Endodermal cell (in vitro differentiated cells): Measurements from ENCODE around the gene NCKIPSD. TPM values are rescaled to one million over a fixed set of nuclear protein-coding genes. Genes with fewer than 3 reads are reported as not detected.
A peak's percentile ranks its signal among the peaks of the same experiment; 100 is the strongest.

Experiments used
- DNase-seq: peaks from one replicate; pipeline ENCODE4 v3.0.0-alpha.2; 2017
- H3K27ac ChIP-seq: 2 replicates; pipeline ENCODE4 v1.5.1; 2013; ENCODE audit warnings: mild to moderate bottlenecking, low read depth, low read length, moderate library complexity
- H3K27me3 ChIP-seq: 2 replicates; pipeline ENCODE4 v1.6.1; 2013; ENCODE audit warnings: mild to moderate bottlenecking, low read length, moderate library complexity; ENCODE audit not compliant: insufficient read depth, control insufficient read depth, poor library complexity, severe bottlenecking
- H3K36me3 ChIP-seq: 2 replicates; pipeline ENCODE4 v1.7.0; 2013; ENCODE audit warnings: mild to moderate bottlenecking, low read length, moderate library complexity; ENCODE audit not compliant: control insufficient read depth, insufficient read depth
- H3K4me1 ChIP-seq: one replicate; pipeline ENCODE4 v1.7.0; 2013; ENCODE audit warnings: low read length; ENCODE audit not compliant: control insufficient read depth, insufficient read depth
- H3K4me3 ChIP-seq: 2 replicates; pipeline ENCODE4 v1.5.1; 2013; ENCODE audit warnings: mild to moderate bottlenecking, low read length, moderate library complexity
- H3K9ac ChIP-seq: 2 replicates; pipeline ENCODE4 v1.6.1; 2013; ENCODE audit warnings: mild to moderate bottlenecking, low read length, moderate library complexity; ENCODE audit not compliant: poor library complexity, severe bottlenecking; ENCODE audit errors: extremely low read depth
- H3K9me3 ChIP-seq: 2 replicates; pipeline ENCODE4 v1.6.1; 2013; ENCODE audit warnings: mild to moderate bottlenecking, low read length, moderate library complexity; ENCODE audit not compliant: control insufficient read depth
- H3K27ac Mint-ChIP-seq: 2 replicates; pipeline ENCODE4 v1.8.0; 2020; ENCODE audit warnings: mixed read lengths
- H3K27me3 Mint-ChIP-seq: 2 replicates; pipeline ENCODE4 v1.8.0; 2021; ENCODE audit warnings: mild to moderate bottlenecking, mixed read lengths; ENCODE audit not compliant: insufficient read depth
- H3K36me3 Mint-ChIP-seq: 2 replicates; pipeline ENCODE4 v1.8.0; 2020; ENCODE audit warnings: low read depth, mixed read lengths
- H3K4me1 Mint-ChIP-seq: 2 replicates; pipeline ENCODE4 v1.8.0; 2020; ENCODE audit warnings: mixed read lengths
- H3K4me3 Mint-ChIP-seq: 2 replicates; pipeline ENCODE4 v1.8.0; 2020; ENCODE audit warnings: mild to moderate bottlenecking, moderate library complexity, mixed read lengths
- H3K9me3 Mint-ChIP-seq: 2 replicates; pipeline ENCODE4 v1.8.0; 2020; ENCODE audit warnings: mild to moderate bottlenecking, mixed read lengths
- CTCF ChIP-seq: fragments of 200-600 bp; sonication (generic); conservative IDR thresholded peaks from 2 replicates; pipeline ENCODE4 v1.5.0; 2021; ENCODE audit warnings: antibody characterized with exemption, mild to moderate bottlenecking
- WGBS, 2 experiments: methylation state at CpG; one replicate each; pipeline versions ENCODE4 v1.1.5 to v1.1.7; 2013; ENCODE audit warnings: missing lambda C conversion rate in 2 of 2, mixed read lengths in 1 of 2; ENCODE audit not compliant: insufficient coverage in 1 of 2, insufficient read length in 1 of 2; 5-methylcytosine and 5-hydroxymethylcytosine counted together
- total RNA-seq, 2 donors: library from RNA; stranded (reverse); fragmentation: NEBNext Ultra II Directional in 1 of 2; extraction: Animal tissue kit (Norgen Biotek cat#: 25700) in 1 of 2; gene quantifications; 2 replicates in 1 of 2; 3 replicates in 1 of 2; pipeline ENCODE4 v1.2.1, GENCODE V29; 2021

NCKIPSD gene
- total RNA-seq, 2 donors from 2014 or later: 30.9 to 32.5 TPM

GRCh38 chr3:48656841-48657281 lies 28.9 kb downstream of the NCKIPSD start:
- Mint-ChIP-seq H3K4me3 (peak overlapping the region; percentile 46), H3K9me3 (no peaks in the 10 kb centered on the region), H3K36me3 (peaks cover 46% of the 10 kb centered on the region), H3K4me1 (no peaks in the 10 kb centered on the region), H3K27ac (no peak overlapping the region), H3K27me3 (peaks cover 31% of the 10 kb centered on the region)
- H3K9ac ChIP-seq: no peak overlapping the region
- H3K27me3 ChIP-seq: no peaks in the 10 kb centered on the region
- TF ChIP-seq CTCF: no peak
- H3K36me3 ChIP-seq: peaks cover 41% of the 10 kb centered on the region
- H3K9me3 ChIP-seq: no peaks in the 10 kb centered on the region
- no peak overlapping the region for H3K27ac ChIP-seq
- no peak for DNase-seq
- WGBS, 2 experiments: 95 to 98% methylated on average over 44 to 45 of the region's 45 CpGs
- H3K4me3 ChIP-seq: no peak overlapping the region
- H3K4me1 ChIP-seq: no peaks in the 10 kb centered on the region

GRCh38 chr3:48656061-48656840 lies 29.5 kb downstream of the NCKIPSD start:
- Histone ChIP-seq H3K4me3 (no peak overlapping the region), H3K27ac (no peak overlapping the region), H3K27me3 (no peaks in the 10 kb centered on the region), H3K36me3 (peaks cover 41% of the 10 kb centered on the region), H3K9ac (no peak overlapping the region), H3K4me1 (no peaks in the 10 kb centered on the region), H3K9me3 (no peaks in the 10 kb centered on the region)
- WGBS, 2 experiments: 27 to 51% methylated on average over 53 to 94 of the region's 94 CpGs
- H3K4me1 Mint-ChIP-seq: no peaks in the 10 kb centered on the region
- peaks cover 46% of the 10 kb centered on the region for H3K36me3 Mint-ChIP-seq
- DNase-seq: peak; percentile 97
- no peaks in the 10 kb centered on the region for H3K9me3 Mint-ChIP-seq
- peak overlapping the region; percentile 46 for H3K4me3 Mint-ChIP-seq
- H3K27me3 Mint-ChIP-seq: peaks cover 31% of the 10 kb centered on the region
- H3K27ac Mint-ChIP-seq: no peak overlapping the region
- TF ChIP-seq CTCF: peak; percentile 89

- Mint-ChIP-seq H3K36me3 (peaks cover 52% of the 10 kb centered on the region), H3K27ac (no peak overlapping the region), H3K4me3 (peak overlapping the region; percentile 46), H3K9me3 (no peaks in the 10 kb centered on the region), H3K27me3 (peaks cover 27% of the 10 kb centered on the region), H3K4me1 (no peaks in the 10 kb centered on the region)
- H3K4me3 ChIP-seq: no peak overlapping the region
- H3K27me3 ChIP-seq: no peaks in the 10 kb centered on the region
- TF ChIP-seq CTCF: no peak
- WGBS, 2 experiments: 51 to 83% methylated on average over 1 to 30 of the region's 30 CpGs
- DNase-seq: no peak
- H3K9me3 ChIP-seq: no peaks in the 10 kb centered on the region
- no peak overlapping the region for H3K27ac ChIP-seq
- peaks cover 35% of the 10 kb centered on the region for H3K36me3 ChIP-seq
- no peak overlapping the region for H3K9ac ChIP-seq
- H3K4me1 ChIP-seq: no peaks in the 10 kb centered on the region
These were observed 30.1 kb downstream of the NCKIPSD start for GRCh38 chr3:48655606-48656005.
